ENCODE measurements around the gene TRIM67. TPM values are rescaled to one million over a fixed set of nuclear protein-coding genes. Genes with fewer than 3 reads are reported as not detected.
"Not testable (repeated sequence)": the region's sequence is repeated elsewhere in the genome, so short reads cannot be mapped to it uniquely, and the experiment has no call there.

The TRIM67 gene
- under 1 TPM in 1 of 2 donors, not detected in 1; 0.12 TPM for total RNA-seq

GRCh38 chr1:231161667-231162296, at the start of gene TRIM67:
TSS of gene TRIM67 (plus strand) at chr1:231162058. CDS start at chr1:231162970, 912 bp downstream.
- no peaks in the 10 kb centered on the region for H3K4me1 Mint-ChIP-seq (ENCODE audit: low read depth)
- H3K36me3 Mint-ChIP-seq (ENCODE audit: insufficient read depth in 2 of 2) = no peaks in the 10 kb centered on the region
- H3K27me3 Mint-ChIP-seq (ENCODE audit: low read depth) = peaks cover 69% of the 10 kb centered on the region
- no peaks in the 10 kb centered on the region for H3K9me3 Mint-ChIP-seq
- DNase-seq = no peak
- ATAC-seq (replicated peaks in 1 of 2) = peak; percentile 30 to 44
- H3K4me3 Mint-ChIP-seq = peak within 1 kb of the TSS; percentile 71 to 74
- no peak within 1 kb of the TSS for H3K27ac Mint-ChIP-seq

GRCh38 chr1:231116738-231117137, 45.1 kb upstream of the TRIM67 start:
- Mint-ChIP-seq H3K27me3 (ENCODE audit: low read depth) (peaks cover 46% of the 10 kb centered on the region), H3K4me1 (ENCODE audit: low read depth) (no peaks in the 10 kb centered on the region), H3K36me3 (ENCODE audit: insufficient read depth in 2 of 2) (peaks cover 2 to 4% of the 10 kb centered on the region in 2 donors), H3K27ac (no peak overlapping the region), H3K9me3 (peaks cover 2 to 9% of the 10 kb centered on the region in 2 donors), H3K4me3 (no peak overlapping the region)
- ATAC-seq (replicated peaks in 1 of 2) = no peak
- DNase-seq = no peak

GRCh38 chr1:231118704-231119453, 43.0 kb upstream of the TRIM67 start:
- Mint-ChIP-seq H3K27me3 (ENCODE audit: low read depth) (peaks cover 32% of the 10 kb centered on the region), H3K9me3 (peaks cover 2 to 7% of the 10 kb centered on the region in 2 donors), H3K4me3 (no peak overlapping the region), H3K4me1 (ENCODE audit: low read depth) (no peaks in the 10 kb centered on the region), H3K36me3 (ENCODE audit: insufficient read depth in 2 of 2) (peaks cover 2 to 4% of the 10 kb centered on the region in 2 donors), H3K27ac (no peak overlapping the region)
- DNase-seq (no peak), ATAC-seq (replicated peaks in 1 of 2) (no peak)

- Mint-ChIP-seq H3K4me1 (ENCODE audit: low read depth) (no peaks in the 10 kb centered on the region), H3K27me3 (ENCODE audit: low read depth) (peaks cover 22% of the 10 kb centered on the region), H3K9me3 (peaks cover 2 to 7% of the 10 kb centered on the region in 2 donors), H3K36me3 (ENCODE audit: insufficient read depth in 2 of 2) (peaks cover 2 to 4% of the 10 kb centered on the region in 2 donors), H3K4me3 (no peak overlapping the region), H3K27ac (no peak overlapping the region)
- ATAC-seq (replicated peaks in 1 of 2) (no peak), DNase-seq (no peak)
Measured at GRCh38 chr1:231121533-231121932, 40.3 kb upstream of the TRIM67 start.

- no peak for ATAC-seq (replicated peaks in 1 of 2)
- peaks cover 19% of the 10 kb centered on the region for H3K27me3 Mint-ChIP-seq (ENCODE audit: low read depth)
- H3K36me3 Mint-ChIP-seq (ENCODE audit: insufficient read depth in 2 of 2) = peaks cover 2 to 4% of the 10 kb centered on the region in 2 donors
- no peak overlapping the region for H3K27ac Mint-ChIP-seq
- no peaks in the 10 kb centered on the region for H3K4me1 Mint-ChIP-seq (ENCODE audit: low read depth)
- no peak overlapping the region for H3K4me3 Mint-ChIP-seq
- DNase-seq = no peak
- H3K9me3 Mint-ChIP-seq = peaks cover 4 to 7% of the 10 kb centered on the region in 2 donors
Measured at GRCh38 chr1:231122143-231122542, 39.7 kb upstream of the TRIM67 start.

- H3K36me3 Mint-ChIP-seq (ENCODE audit: insufficient read depth in 2 of 2) = no peaks in the 10 kb centered on the region
- peaks cover 0 to 3% of the 10 kb centered on the region in 2 donors for H3K9me3 Mint-ChIP-seq
- no peaks in the 10 kb centered on the region for H3K4me1 Mint-ChIP-seq (ENCODE audit: low read depth)
- H3K27ac Mint-ChIP-seq = no peak overlapping the region
- DNase-seq (no peak), ATAC-seq (replicated peaks in 1 of 2) (no peak)
- no peak overlapping the region for H3K4me3 Mint-ChIP-seq
- H3K27me3 Mint-ChIP-seq (ENCODE audit: low read depth) = peaks cover 5% of the 10 kb centered on the region
Measured at GRCh38 chr1:231124746-231125145, 37.1 kb upstream of the TRIM67 start.

GRCh38 chr1:231125972-231126580, 35.8 kb upstream of the TRIM67 start:
- Mint-ChIP-seq H3K9me3 (peaks cover 0 to 3% of the 10 kb centered on the region in 2 donors), H3K4me3 (no peak overlapping the region), H3K27ac (no peak overlapping the region), H3K27me3 (ENCODE audit: low read depth) (peaks cover 5% of the 10 kb centered on the region), H3K36me3 (ENCODE audit: insufficient read depth in 2 of 2) (no peaks in the 10 kb centered on the region), H3K4me1 (ENCODE audit: low read depth) (no peaks in the 10 kb centered on the region)
- DNase-seq (no peak), ATAC-seq (replicated peaks in 1 of 2) (no peak)

GRCh38 chr1:231127106-231127505, 34.8 kb upstream of the TRIM67 start:
- not testable (repeated sequence) for H3K27me3 Mint-ChIP-seq (ENCODE audit: low read depth); DNase-seq; H3K36me3 Mint-ChIP-seq (ENCODE audit: insufficient read depth in 2 of 2); ATAC-seq (replicated peaks in 1 of 2); H3K27ac Mint-ChIP-seq; H3K9me3 Mint-ChIP-seq; H3K4me1 Mint-ChIP-seq (ENCODE audit: low read depth); H3K4me3 Mint-ChIP-seq

GRCh38 chr1:231128471-231128870, 33.4 kb upstream of the TRIM67 start:
- not testable (repeated sequence) for H3K4me1 Mint-ChIP-seq (ENCODE audit: low read depth); H3K27ac Mint-ChIP-seq; H3K36me3 Mint-ChIP-seq (ENCODE audit: insufficient read depth in 2 of 2); H3K27me3 Mint-ChIP-seq (ENCODE audit: low read depth); H3K9me3 Mint-ChIP-seq; H3K4me3 Mint-ChIP-seq; DNase-seq; ATAC-seq (replicated peaks in 1 of 2)

- Mint-ChIP-seq H3K4me1 (ENCODE audit: low read depth) (no peaks in the 10 kb centered on the region), H3K9me3 (peaks cover 0 to 3% of the 10 kb centered on the region in 2 donors), H3K4me3 (no peak overlapping the region), H3K27me3 (ENCODE audit: low read depth) (no peaks in the 10 kb centered on the region), H3K36me3 (ENCODE audit: insufficient read depth in 2 of 2) (no peaks in the 10 kb centered on the region), H3K27ac (no peak overlapping the region)
- DNase-seq = no peak
- ATAC-seq (replicated peaks in 1 of 2) = no peak
Measured at GRCh38 chr1:231130544-231130943, 31.3 kb upstream of the TRIM67 start.

GRCh38 chr1:231132591-231132990, 29.3 kb upstream of the TRIM67 start:
- not testable (repeated sequence) for H3K36me3 Mint-ChIP-seq (ENCODE audit: insufficient read depth in 2 of 2); H3K4me1 Mint-ChIP-seq (ENCODE audit: low read depth); H3K4me3 Mint-ChIP-seq; DNase-seq; H3K27ac Mint-ChIP-seq; ATAC-seq (replicated peaks in 1 of 2); H3K27me3 Mint-ChIP-seq (ENCODE audit: low read depth); H3K9me3 Mint-ChIP-seq

- no peak overlapping the region for H3K27ac Mint-ChIP-seq
- DNase-seq (no peak), ATAC-seq (replicated peaks in 1 of 2) (no peak)
- no peaks in the 10 kb centered on the region for H3K27me3 Mint-ChIP-seq (ENCODE audit: low read depth)
- no peak overlapping the region for H3K4me3 Mint-ChIP-seq
- H3K4me1 Mint-ChIP-seq (ENCODE audit: low read depth) = no peaks in the 10 kb centered on the region
- H3K36me3 Mint-ChIP-seq (ENCODE audit: insufficient read depth in 2 of 2) = no peaks in the 10 kb centered on the region
- no peaks in the 10 kb centered on the region for H3K9me3 Mint-ChIP-seq
Measured at GRCh38 chr1:231134624-231135023, 27.2 kb upstream of the TRIM67 start.

GRCh38 chr1:231138236-231138635, 23.6 kb upstream of the TRIM67 start:
- ATAC-seq (replicated peaks in 1 of 2) = no peak
- no peak overlapping the region for H3K4me3 Mint-ChIP-seq
- DNase-seq = no peak
- no peak overlapping the region for H3K27ac Mint-ChIP-seq
- H3K36me3 Mint-ChIP-seq (ENCODE audit: insufficient read depth in 2 of 2) = peaks cover 0 to 2% of the 10 kb centered on the region in 2 donors
- H3K9me3 Mint-ChIP-seq = no peaks in the 10 kb centered on the region
- H3K27me3 Mint-ChIP-seq (ENCODE audit: low read depth) = peaks cover 30% of the 10 kb centered on the region
- no peaks in the 10 kb centered on the region for H3K4me1 Mint-ChIP-seq (ENCODE audit: low read depth)
